ENCODE measurements around the gene UGT2B28. TPM values are rescaled to one million over a fixed set of nuclear protein-coding genes. Genes with fewer than 3 reads are reported as not detected.
"Not testable (repeated sequence)": the region's sequence is repeated elsewhere in the genome, so short reads cannot be mapped to it uniquely, and the experiment has no call there.

Gene UGT2B28
- total and polyA plus RNA-seq, 2 experiments from 2014 or later: not detected

- H4K20me1 ChIP-seq (replicated peaks; ENCODE audit: insufficient read depth); H3F3A ChIP-seq (replicated peaks; ENCODE audit: low read depth); H3K27me3 Mint-ChIP-seq (ENCODE audit: insufficient read depth, low read depth, poor library complexity); H3K27ac ChIP-seq (ENCODE audit: low read depth); H3K27me3 ChIP-seq (ENCODE audit: insufficient read depth); H3K4me1 ChIP-seq (ENCODE audit: insufficient read depth); H3K4me3 Mint-ChIP-seq; H3K36me3 Mint-ChIP-seq (ENCODE audit: low read depth); H3K9me2 ChIP-seq (ENCODE audit: insufficient read depth); H3K27ac Mint-ChIP-seq; H3K79me2 ChIP-seq (replicated peaks; ENCODE audit: insufficient read depth); H3K4me2 ChIP-seq; H3K4me3 ChIP-seq; H2AFZ ChIP-seq; H3K4me1 Mint-ChIP-seq; H3K9me3 Mint-ChIP-seq; H3K36me3 ChIP-seq (ENCODE audit: insufficient read depth): not testable (repeated sequence)
- ATAC-seq: 0 out of 3 replicates have a peak, but pooled peaks have one; percentile 24
- DNase-seq (ENCODE audit: low spot score): peak; percentile 39
- peak; percentile 54 to 73 for TF ChIP-seq CTCF (conservative IDR thresholded peaks at IDR 0.05; ENCODE audit: low read depth in 2 of 2)
These were observed 37.5 kb downstream of the UGT2B28 start for GRCh38 chr4:69317669-69318298.

- Histone ChIP-seq H2AFZ (no peak overlapping the region), H3K4me1 (ENCODE audit: insufficient read depth) (no peaks in the 10 kb centered on the region), H3F3A (replicated peaks; ENCODE audit: low read depth) (no peaks in the 10 kb centered on the region), H3K79me2 (replicated peaks; ENCODE audit: insufficient read depth) (no peaks in the 10 kb centered on the region), H3K9me2 (ENCODE audit: insufficient read depth) (no peaks in the 10 kb centered on the region), H3K27ac (ENCODE audit: low read depth) (no peak overlapping the region), H3K4me3 (no peak overlapping the region), H3K4me2 (no peak overlapping the region), H4K20me1 (replicated peaks; ENCODE audit: insufficient read depth) (no peaks in the 10 kb centered on the region), H3K36me3 (ENCODE audit: insufficient read depth) (no peaks in the 10 kb centered on the region), H3K27me3 (ENCODE audit: insufficient read depth) (no peaks in the 10 kb centered on the region)
- no peaks in the 10 kb centered on the region for H3K27me3 Mint-ChIP-seq (ENCODE audit: insufficient read depth, low read depth, poor library complexity)
- no peaks in the 10 kb centered on the region for H3K4me1 Mint-ChIP-seq
- ATAC-seq (no peak), DNase-seq (ENCODE audit: low spot score) (no peak)
- no peaks in the 10 kb centered on the region for H3K36me3 Mint-ChIP-seq (ENCODE audit: low read depth)
- no peaks in the 10 kb centered on the region for H3K9me3 Mint-ChIP-seq
- H3K4me3 Mint-ChIP-seq: no peak overlapping the region
- H3K27ac Mint-ChIP-seq: no peak overlapping the region
- TF ChIP-seq ZNF331 (CRISPR knock-in tag; IDR thresholded peaks at IDR 0.05; ENCODE audit: low read depth) (no peak), ZNF462 (CRISPR knock-in tag; IDR thresholded peaks at IDR 0.05) (no peak), REST (IDR thresholded peaks at IDR 0.05; ENCODE audit: unreplicated experiment) (no peak), ETS1 (IDR thresholded peaks at IDR 0.05) (no peak), CREB1 (CRISPR knock-in tag; IDR thresholded peaks at IDR 0.05; ENCODE audit: low read depth) (no peak), NANOG (IDR thresholded peaks at IDR 0.05; ENCODE audit: borderline replicate concordance) (no peak)
These were observed 41.0 kb downstream of the UGT2B28 start for GRCh38 chr4:69321153-69321729.

Measured in GM23338 (cell line).